Measurements from ENCODE around the gene CDCA3.

The CDCA3 gene

DNA sequence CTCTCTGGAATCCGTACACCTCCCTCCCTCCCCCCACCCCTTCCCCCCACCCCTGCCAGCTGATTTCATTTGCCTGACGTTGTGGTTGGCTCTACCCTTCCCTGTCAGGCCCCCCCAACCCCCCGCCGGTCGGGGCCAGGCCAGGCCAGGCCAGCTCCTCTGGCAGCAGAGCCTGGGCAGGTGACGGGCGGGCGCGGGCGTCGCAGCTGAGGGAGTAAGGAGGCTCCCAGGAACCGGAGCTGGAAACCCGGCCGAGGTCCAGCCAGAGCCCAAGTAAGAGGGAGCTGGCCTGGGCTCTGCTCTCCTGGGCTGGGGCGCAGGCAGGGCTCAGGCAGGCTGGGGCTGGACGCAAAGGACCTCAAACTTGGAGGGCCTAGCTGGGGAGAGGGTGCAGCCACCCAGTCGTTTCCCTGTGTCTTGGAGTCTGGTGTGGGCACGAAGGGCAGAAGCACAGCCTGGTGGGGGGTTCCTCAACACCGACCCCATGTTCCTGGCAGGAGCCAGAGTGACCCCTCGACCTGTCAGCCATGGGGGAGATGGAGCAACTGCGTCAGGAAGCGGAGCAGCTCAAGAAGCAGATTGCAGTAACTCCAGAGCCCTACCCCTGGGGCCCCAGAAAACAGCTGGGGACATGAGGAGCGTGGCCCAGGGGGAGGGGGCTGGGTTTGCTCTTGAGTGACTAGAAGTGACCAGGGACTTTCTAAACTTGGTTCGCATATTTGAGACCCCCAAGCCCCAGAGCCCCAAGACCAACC is 10.1 kb downstream of the CDCA3 start, which contains the start of gene GNB3:
GNB3 (plus strand) TSS at position 165 of the 755 bp plus-strand sequence; CDS start at position 528, 363 bp downstream.
- TF ChIP-seq, protein P1, sequence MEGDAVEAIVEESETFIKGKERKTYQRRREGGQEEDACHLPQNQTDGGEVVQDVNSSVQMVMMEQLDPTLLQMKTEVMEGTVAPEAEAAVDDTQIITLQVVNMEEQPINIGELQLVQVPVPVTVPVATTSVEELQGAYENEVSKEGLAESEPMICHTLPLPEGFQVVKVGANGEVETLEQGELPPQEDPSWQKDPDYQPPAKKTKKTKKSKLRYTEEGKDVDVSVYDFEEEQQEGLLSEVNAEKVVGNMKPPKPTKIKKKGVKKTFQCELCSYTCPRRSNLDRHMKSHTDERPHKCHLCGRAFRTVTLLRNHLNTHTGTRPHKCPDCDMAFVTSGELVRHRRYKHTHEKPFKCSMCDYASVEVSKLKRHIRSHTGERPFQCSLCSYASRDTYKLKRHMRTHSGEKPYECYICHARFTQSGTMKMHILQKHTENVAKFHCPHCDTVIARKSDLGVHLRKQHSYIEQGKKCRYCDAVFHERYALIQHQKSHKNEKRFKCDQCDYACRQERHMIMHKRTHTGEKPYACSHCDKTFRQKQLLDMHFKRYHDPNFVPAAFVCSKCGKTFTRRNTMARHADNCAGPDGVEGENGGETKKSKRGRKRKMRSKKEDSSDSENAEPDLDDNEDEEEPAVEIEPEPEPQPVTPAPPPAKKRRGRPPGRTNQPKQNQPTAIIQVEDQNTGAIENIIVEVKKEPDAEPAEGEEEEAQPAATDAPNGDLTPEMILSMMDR (IDR thresholded peaks at IDR 0.05; ENCODE audit: low read depth, low read length, missing control alignments), result no peak
- no peak within 1 kb of the TSS for H3K4me3 ChIP-seq (replicated peaks; ENCODE audit: low read depth, low read length)
- DNase-seq (ENCODE audit: extremely low read depth, low read depth), result no peak

DNA sequence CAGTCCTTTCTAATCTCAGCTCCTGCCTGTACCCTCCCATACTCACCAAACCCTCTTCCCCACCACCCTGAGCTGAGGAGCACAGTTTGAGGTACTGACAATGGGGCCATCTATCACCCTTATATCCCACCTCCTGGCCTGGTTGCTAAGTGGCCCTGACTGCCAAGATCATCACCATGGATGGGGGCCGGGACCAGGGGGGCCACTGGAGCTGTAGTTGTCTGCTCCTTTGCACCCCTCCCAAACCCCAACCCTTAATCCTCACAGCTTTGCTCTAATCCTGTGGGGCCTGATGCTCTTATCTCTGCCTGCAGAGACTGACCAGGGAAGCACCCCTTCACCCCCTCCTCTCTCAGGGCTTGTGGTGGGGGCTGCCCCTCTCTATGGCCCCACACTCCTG is 10.8 kb downstream of the CDCA3 start:
- DNase-seq (ENCODE audit: extremely low read depth, low read depth), result no peak
- H3K4me3 ChIP-seq (replicated peaks; ENCODE audit: low read depth, low read length), result no peak overlapping the region
- TF ChIP-seq, protein P1 (IDR thresholded peaks at IDR 0.05; ENCODE audit: low read depth, low read length, missing control alignments), result no peak

DNA sequence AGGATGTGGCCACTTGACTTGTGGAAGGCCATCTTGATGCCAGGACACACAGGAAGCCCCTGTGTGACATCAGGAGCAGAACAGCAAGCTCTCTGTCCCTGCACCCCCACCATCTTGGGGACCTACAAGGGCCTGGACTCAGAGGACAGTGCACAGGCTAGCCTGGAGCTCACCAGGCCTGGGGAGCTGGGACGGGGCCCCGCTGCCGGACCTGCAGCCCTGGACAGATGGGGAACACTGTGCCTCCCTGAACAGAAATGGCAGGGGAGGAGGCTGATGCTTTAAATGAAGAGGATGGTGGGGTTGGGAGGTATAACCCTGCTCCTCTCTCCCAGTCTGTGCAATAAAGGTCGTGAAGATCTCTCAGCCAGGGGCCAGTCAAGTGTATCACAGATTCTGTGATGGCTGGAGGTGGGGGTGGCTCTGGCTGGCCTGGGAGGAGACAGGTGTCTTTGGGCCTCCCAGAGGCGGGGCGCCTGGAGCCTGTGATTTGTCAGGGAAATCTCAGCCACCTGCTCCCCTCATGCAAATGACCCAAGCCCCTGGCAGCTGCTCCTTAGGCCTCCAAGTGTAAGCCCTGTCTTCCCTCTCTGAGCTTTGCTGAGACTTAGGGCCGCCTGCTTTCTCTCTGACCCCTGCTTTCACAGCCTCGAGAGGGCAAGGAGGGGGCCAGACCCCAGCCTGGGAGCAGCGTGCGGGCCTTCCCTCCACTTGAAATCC is 11.4 kb downstream of the CDCA3 start:
- DNase-seq (ENCODE audit: extremely low read depth, low read depth), result no peak
- no peak overlapping the region for H3K4me3 ChIP-seq (replicated peaks; ENCODE audit: low read depth, low read length)
- TF ChIP-seq, protein P1 (IDR thresholded peaks at IDR 0.05; ENCODE audit: low read depth, low read length, missing control alignments), result no peak

GRCh38 chr12:6838854-6839253 is 12.2 kb downstream of the CDCA3 start:
- DNase-seq (ENCODE audit: extremely low read depth, low read depth), result no peak
- TF ChIP-seq, protein P1 (IDR thresholded peaks at IDR 0.05; ENCODE audit: low read depth, low read length, missing control alignments), result no peak
- no peak overlapping the region for H3K4me3 ChIP-seq (replicated peaks; ENCODE audit: low read depth, low read length)

DNA sequence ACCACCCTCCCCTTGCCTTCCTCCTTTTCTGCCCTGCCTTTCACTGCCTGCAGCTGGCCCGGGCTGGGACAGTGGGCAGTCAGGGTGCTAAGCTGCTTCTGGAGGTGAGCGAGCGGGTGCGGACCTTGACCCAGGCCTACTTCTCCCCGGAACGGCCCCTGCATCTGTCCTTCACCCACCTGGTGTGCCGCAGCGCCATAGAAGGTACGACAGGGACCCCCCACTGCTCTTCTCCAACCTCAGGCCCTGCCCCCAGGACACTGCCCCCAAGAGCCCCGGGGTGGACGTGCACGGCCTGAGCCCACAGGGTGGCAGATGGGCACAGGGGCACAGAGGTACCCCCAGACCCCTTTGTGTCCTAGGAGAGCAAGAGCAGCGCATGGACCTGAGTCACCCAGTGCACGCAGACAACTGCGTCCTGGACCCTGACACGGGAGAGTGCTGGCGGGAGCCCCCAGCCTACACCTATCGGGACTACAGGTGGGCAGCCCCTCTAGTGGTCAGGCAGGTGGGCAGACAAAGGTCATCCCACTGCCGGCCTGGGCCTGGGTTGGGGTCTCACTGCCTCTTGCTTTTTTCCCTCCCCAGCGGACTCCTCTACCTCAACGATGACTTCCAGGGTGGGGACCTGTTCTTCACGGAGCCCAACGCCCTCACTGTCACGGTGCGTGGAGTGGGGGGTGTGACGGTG is 13.6 kb downstream of the CDCA3 start:
- TF ChIP-seq, protein P1 (IDR thresholded peaks at IDR 0.05; ENCODE audit: low read depth, low read length, missing control alignments), result no peak
- no peak for DNase-seq (ENCODE audit: extremely low read depth, low read depth)
- H3K4me3 ChIP-seq (replicated peaks; ENCODE audit: low read depth, low read length), result no peak overlapping the region

GRCh38 chr12:6836851-6837250 is 14.2 kb downstream of the CDCA3 start:
- H3K4me3 ChIP-seq (replicated peaks; ENCODE audit: low read depth, low read length), result no peak overlapping the region
- DNase-seq (ENCODE audit: extremely low read depth, low read depth), result no peak
- TF ChIP-seq, protein P1 (IDR thresholded peaks at IDR 0.05; ENCODE audit: low read depth, low read length, missing control alignments), result no peak

All from HFF-Myc (cell line).